OCI-LY3 (cell line): ENCODE measurements around the gene EIF4E3.

Experiments used
- H2AFZ ChIP-seq: fragments of 200-600, 300-600 bp; shearing (Covaris generic); 2 replicates; pipeline ENCODE4 v1.6.0; 2014; ENCODE audit warnings: antibody characterized with exemption, low read depth, low read length
- H3K27ac ChIP-seq: fragments of 200-600, 300-600 bp; sonication (generic); 2 replicates; pipeline ENCODE4 v1.5.1; 2014; ENCODE audit warnings: mild to moderate bottlenecking, low read length, moderate library complexity, mixed read lengths
- H3K27me3 ChIP-seq: fragments of 200-600, 300-600 bp; sonication (generic); 2 replicates; pipeline ENCODE4 v1.6.1; 2014; ENCODE audit warnings: low read depth, low read length, mixed read lengths
- H3K36me3 ChIP-seq: fragments of 200-600, 300-600 bp; sonication (generic); replicated peaks from 2 replicates; pipeline ENCODE3; 2014; ENCODE audit warnings: low read depth, low read length, mixed read lengths
- H3K4me1 ChIP-seq: fragments of 300-600, 200-600 bp; sonication (generic); 2 replicates; pipeline ENCODE4 v1.6.1; 2014; ENCODE audit warnings: low read length, mixed read lengths
- H3K4me2 ChIP-seq: fragments of 200-600, 300-600 bp; sonication (generic); 2 replicates; pipeline ENCODE4 v1.6.1; 2014; ENCODE audit warnings: low read length, mixed read lengths
- H3K4me3 ChIP-seq: fragments of 300-600, 200-600 bp; sonication (generic); 2 replicates; pipeline ENCODE4 v1.5.1; 2014; ENCODE audit warnings: antibody characterized with exemption, mild to moderate bottlenecking, low read length, moderate library complexity
- H3K79me2 ChIP-seq: fragments of 300-600, 200-600 bp; shearing (Covaris generic); 2 replicates; pipeline ENCODE4 v1.6.1; 2014; ENCODE audit warnings: mild to moderate bottlenecking, low read length, mixed read lengths
- H3K9ac ChIP-seq: fragments of 300-600, 200-600 bp; shearing (Covaris generic); 2 replicates; pipeline ENCODE4 v1.6.0; 2014; ENCODE audit warnings: mild to moderate bottlenecking, low read length, moderate library complexity
- H3K9me3 ChIP-seq: fragments of 200-600, 300-600 bp; shearing (Covaris generic); 2 replicates; pipeline ENCODE4 v1.6.1; 2014; ENCODE audit warnings: low read length, mixed read lengths; ENCODE audit not compliant: insufficient read depth
- H4K20me1 ChIP-seq: fragments of 200-600, 300-600 bp; sonication (generic); 2 replicates; pipeline ENCODE4 v1.6.1; 2016; ENCODE audit warnings: low read length, mixed read lengths; ENCODE audit not compliant: insufficient read depth
- EZH2phosphoT487 ChIP-seq: fragments of 200-600 bp; shearing (Covaris generic); IDR thresholded peaks from 2 replicates; pipeline ENCODE4 v1.6.1; 2018; ENCODE audit warnings: antibody characterized with exemption, mixed run types, low read depth
- TF ChIP-seq, protein P1 (sequence below): fragments of 200-600, 300-600 bp; sonication (generic); IDR thresholded peaks from 2 replicates; pipeline ENCODE4 v1.5.1; 2014; ENCODE audit warnings: antibody characterized with exemption, low read length, low read depth

The EIF4E3 gene

GRCh38 chr3:71705681-71706080 is 19.5 kb downstream of the EIF4E3 start:
- Histone ChIP-seq H3K27ac (no peak overlapping the region), H3K9ac (no peak overlapping the region), H3K4me2 (no peak overlapping the region), H3K79me2 (no peaks in the 10 kb centered on the region), H3K4me1 (peaks cover 13% of the 10 kb centered on the region), H4K20me1 (no peaks in the 10 kb centered on the region), H3K27me3 (peaks cover 51% of the 10 kb centered on the region), H3K36me3 (no peaks in the 10 kb centered on the region), H2AFZ (no peak overlapping the region), H3K9me3 (no peaks in the 10 kb centered on the region), H3K4me3 (no peak overlapping the region)
- TF ChIP-seq, protein P1, sequence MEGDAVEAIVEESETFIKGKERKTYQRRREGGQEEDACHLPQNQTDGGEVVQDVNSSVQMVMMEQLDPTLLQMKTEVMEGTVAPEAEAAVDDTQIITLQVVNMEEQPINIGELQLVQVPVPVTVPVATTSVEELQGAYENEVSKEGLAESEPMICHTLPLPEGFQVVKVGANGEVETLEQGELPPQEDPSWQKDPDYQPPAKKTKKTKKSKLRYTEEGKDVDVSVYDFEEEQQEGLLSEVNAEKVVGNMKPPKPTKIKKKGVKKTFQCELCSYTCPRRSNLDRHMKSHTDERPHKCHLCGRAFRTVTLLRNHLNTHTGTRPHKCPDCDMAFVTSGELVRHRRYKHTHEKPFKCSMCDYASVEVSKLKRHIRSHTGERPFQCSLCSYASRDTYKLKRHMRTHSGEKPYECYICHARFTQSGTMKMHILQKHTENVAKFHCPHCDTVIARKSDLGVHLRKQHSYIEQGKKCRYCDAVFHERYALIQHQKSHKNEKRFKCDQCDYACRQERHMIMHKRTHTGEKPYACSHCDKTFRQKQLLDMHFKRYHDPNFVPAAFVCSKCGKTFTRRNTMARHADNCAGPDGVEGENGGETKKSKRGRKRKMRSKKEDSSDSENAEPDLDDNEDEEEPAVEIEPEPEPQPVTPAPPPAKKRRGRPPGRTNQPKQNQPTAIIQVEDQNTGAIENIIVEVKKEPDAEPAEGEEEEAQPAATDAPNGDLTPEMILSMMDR: no peak
- no peak for TF ChIP-seq EZH2phosphoT487

- no peaks in the 10 kb centered on the region for H3K36me3 ChIP-seq
- H3K27me3 ChIP-seq: peaks cover 47% of the 10 kb centered on the region
- no peaks in the 10 kb centered on the region for H3K9me3 ChIP-seq
- no peak overlapping the region for H3K9ac ChIP-seq
- peaks cover 9% of the 10 kb centered on the region; the same call in 1 of the 2 replicates for H3K4me1 ChIP-seq
- H2AFZ ChIP-seq: no peak overlapping the region
- no peaks in the 10 kb centered on the region for H4K20me1 ChIP-seq
- no peak overlapping the region for H3K4me3 ChIP-seq
- no peak for TF ChIP-seq EZH2phosphoT487
- TF ChIP-seq, protein P1: no peak
- no peak overlapping the region for H3K27ac ChIP-seq
- H3K79me2 ChIP-seq: no peaks in the 10 kb centered on the region
- no peak overlapping the region for H3K4me2 ChIP-seq
These were observed 20.3 kb downstream of the EIF4E3 start for GRCh38 chr3:71704915-71705314.

DNA sequence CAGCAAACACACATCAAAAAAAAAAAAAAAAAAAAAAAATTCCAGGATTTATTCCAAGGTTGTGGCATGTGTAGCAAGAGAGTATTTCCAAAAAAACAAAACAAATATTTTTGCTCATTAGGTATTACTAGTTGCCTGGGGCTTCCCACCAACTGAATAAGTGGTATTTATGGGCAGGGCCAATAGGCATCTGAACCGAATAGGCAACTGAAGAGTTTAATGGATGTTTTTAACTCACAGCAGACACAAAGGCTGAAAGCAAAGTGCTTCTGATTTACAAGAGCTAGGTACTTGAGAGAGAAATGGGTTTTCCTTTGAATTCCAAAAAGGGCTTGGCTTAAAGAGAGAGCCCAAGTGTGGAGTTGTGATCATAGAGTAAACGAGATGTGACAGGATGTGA is 21.4 kb downstream of the EIF4E3 start:
- Histone ChIP-seq H3K9ac (no peak overlapping the region), H3K4me2 (no peak overlapping the region), H3K9me3 (no peaks in the 10 kb centered on the region), H3K79me2 (no peaks in the 10 kb centered on the region), H3K36me3 (no peaks in the 10 kb centered on the region), H3K4me1 (peaks cover 9% of the 10 kb centered on the region; the same call in 1 of the 2 replicates), H3K27ac (no peak overlapping the region), H3K27me3 (peaks cover 36% of the 10 kb centered on the region), H2AFZ (no peak overlapping the region), H4K20me1 (no peaks in the 10 kb centered on the region), H3K4me3 (no peak overlapping the region)
- TF ChIP-seq, protein P1: no peak
- no peak for TF ChIP-seq EZH2phosphoT487

DNA sequence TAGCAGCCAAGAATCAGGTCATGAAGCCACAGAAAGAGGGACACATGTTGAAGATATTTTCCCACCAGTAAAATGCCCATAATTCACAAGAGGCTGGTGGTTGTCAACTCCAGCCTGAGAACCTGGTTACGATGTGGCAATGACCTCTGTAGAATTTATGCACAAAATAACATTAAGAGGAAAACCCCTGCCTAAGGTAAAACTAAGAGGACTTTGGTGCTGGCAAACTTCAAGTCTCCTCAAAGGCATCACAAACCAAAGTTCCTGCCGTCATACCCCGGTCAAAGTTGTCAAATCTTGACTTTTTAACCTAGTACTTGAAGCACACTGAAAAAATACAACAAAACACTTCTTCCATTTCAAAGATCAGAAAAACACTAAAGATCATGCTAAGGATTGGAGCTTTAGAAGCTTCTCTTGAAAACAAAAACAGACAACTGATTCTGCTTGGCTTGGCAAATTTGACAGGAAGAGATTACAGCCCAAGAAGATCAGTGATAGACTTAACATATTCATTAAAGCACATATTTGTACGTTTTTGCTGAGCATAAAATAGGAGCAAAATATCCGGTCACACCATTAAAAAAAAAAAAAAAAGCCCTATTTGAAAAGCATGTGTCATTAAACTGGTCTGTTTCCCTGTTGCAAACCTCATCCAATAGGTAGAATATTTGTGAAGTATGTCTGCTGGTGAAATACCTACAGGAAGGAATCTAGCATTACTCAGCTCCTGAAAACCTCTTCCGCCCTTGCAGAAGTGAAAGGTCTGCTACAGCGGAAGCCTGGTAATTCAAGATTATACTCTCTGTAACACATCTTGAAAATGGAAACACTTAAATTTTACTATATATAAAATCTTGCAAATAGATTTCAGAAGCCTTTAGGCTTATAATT is 22.8 kb downstream of the EIF4E3 start:
- Histone ChIP-seq H3K79me2 (no peaks in the 10 kb centered on the region), H3K36me3 (no peaks in the 10 kb centered on the region), H3K4me2 (peak overlapping the region; percentile 27), H2AFZ (no peak overlapping the region), H3K9ac (no peak overlapping the region), H3K4me3 (no peak overlapping the region), H3K27me3 (peaks cover 42% of the 10 kb centered on the region), H4K20me1 (no peaks in the 10 kb centered on the region), H3K9me3 (no peaks in the 10 kb centered on the region), H3K4me1 (peaks cover 9% of the 10 kb centered on the region; the same call in 1 of the 2 replicates), H3K27ac (no peak overlapping the region)
- no peak for TF ChIP-seq EZH2phosphoT487
- TF ChIP-seq, protein P1: no peak
